GM12874 (cell line): ENCODE measurements around the gene BTBD16.

Source experiments
- TF ChIP-seq, protein P1 (sequence below): IDR thresholded peaks from 2 replicates; pipeline ENCODE4 v1.5.1; 2011; ENCODE audit warnings: low read depth, mild to moderate bottlenecking, control low read depth, low read length, moderate library complexity; ENCODE audit not compliant: insufficient read depth

The BTBD16 gene

DNA sequence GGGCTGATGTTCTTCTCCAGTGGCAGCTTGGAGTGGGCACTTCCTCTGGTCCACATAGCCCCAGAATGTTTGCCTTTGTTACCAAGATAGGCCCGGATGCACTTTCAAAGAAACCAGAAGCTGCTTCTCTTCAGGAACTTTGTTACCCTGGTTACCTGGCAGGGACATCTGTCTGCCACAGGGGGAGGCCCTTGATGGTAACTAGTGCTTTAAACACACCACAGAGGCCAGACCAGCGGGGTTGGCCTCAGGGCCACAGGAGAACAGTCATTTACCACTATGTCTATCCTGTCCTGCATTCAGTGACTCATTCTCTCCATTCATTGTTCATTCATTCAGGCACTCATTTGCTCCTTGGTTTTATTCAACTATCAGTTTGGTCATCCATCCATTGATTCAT is 91.5 kb downstream of the BTBD16 start:
- TF ChIP-seq, protein P1, sequence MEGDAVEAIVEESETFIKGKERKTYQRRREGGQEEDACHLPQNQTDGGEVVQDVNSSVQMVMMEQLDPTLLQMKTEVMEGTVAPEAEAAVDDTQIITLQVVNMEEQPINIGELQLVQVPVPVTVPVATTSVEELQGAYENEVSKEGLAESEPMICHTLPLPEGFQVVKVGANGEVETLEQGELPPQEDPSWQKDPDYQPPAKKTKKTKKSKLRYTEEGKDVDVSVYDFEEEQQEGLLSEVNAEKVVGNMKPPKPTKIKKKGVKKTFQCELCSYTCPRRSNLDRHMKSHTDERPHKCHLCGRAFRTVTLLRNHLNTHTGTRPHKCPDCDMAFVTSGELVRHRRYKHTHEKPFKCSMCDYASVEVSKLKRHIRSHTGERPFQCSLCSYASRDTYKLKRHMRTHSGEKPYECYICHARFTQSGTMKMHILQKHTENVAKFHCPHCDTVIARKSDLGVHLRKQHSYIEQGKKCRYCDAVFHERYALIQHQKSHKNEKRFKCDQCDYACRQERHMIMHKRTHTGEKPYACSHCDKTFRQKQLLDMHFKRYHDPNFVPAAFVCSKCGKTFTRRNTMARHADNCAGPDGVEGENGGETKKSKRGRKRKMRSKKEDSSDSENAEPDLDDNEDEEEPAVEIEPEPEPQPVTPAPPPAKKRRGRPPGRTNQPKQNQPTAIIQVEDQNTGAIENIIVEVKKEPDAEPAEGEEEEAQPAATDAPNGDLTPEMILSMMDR = no peak

DNA sequence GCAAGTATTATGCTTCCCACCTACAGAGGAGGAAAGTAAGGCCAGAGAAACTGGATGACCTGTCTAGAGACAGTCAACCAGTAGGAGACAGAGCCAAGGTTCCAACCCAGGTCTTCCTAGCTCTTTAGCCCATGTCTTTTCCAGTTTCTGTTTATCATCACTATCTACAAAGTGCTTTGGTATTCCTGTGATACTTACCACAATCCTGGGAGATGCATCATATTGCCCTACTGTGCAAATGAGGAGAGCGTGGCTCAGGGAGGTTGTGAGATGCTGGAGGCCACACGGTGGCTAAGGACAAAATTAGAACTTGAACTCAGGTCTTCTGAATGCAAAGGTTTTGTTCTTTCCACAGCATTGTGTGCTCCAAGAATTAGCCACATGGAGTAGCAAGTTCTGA is 92.2 kb downstream of the BTBD16 start:
- TF ChIP-seq, protein P1 = no peak

DNA sequence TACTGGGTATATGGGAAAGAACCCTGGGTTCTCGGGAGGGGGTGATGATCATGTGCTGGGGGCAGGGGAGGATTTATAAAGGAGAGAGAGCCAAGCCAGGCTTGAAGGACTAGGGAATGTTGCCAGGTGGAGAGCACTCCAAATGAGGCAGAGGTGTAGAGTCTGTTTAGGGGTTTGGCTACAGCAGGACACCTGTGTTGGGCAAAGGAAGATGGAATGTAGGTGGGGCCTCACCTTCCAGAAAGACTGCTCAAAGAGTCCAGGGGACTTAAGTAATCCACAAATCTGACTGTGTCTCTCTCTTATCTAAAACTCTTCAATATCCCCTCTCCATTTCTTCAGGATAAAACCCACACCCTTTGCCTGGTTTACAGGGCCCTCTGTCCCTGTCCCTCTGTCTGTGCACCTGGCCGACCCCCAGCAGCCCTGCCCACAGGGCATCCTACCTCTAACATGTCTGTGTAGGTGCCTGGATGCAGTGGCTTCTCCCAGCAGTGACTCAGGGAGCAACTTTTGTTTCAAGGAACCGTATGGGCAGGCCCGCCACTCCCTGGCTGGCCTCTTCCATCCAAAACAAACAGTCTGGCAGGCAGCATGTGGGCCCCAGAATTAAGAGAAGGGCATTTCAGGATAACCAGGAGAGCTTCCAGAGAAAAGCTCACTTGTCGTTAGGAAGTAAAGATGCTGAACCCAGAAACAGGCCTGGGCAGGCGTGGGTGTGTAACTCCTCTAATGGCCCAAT is 92.8 kb downstream of the BTBD16 start:
- TF ChIP-seq, protein P1 = no peak

DNA sequence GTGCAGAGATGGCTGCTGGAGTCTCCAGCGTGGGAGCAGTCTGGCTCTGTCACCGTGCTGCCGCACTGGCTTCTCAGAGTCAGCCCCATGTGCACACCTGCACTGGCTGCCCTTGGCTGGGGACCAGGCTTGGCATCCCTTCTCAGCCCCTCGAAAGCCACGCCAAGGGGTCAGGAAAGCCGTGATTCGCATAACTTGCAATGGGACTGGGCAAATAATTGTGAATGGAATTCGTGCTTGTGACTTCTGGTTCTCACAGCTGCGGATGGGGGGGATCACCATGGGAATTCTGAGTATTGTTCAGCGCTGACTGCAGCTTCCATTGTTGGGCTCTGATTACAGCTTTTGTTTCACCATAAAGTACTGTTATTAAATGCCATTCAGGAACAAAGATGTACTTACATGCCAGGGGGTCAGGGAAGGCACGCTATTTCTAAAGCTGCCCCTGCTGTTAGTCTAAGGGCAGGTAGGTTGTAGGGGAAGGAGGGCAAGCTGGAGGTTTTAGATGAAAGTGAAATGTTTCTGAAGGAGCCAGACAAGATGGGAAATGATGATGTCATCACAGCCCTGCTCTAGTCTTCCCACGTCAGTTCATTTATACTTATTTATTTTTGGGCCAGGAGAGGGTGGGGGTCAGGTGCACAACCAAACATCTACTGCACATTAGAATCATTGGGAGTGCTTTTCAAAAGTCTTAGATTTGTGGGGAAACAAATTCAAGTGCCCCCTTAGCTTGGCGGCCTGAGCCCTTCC is 97.6 kb downstream of the BTBD16 start:
- TF ChIP-seq, protein P1 = no peak

DNA sequence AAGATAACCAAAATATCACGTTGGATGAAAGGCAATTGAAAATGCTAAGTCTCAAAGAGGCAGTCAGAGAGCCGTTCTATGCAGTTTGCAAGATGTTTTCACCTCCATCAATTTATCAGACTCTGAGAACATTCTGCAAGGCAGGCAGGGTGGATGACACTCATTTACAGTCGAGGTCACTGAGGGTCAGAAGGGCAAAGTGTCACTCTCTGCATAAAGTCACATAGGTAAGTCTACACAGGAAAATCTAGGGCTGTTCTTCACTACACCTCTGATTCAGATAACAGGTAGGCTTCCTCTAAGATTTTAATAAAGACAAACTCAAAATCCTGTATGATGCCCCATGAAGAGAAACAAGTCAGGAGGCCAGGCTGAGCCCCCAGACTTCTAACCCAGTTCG is 102.0 kb downstream of the BTBD16 start:
- TF ChIP-seq, protein P1 = no peak

DNA sequence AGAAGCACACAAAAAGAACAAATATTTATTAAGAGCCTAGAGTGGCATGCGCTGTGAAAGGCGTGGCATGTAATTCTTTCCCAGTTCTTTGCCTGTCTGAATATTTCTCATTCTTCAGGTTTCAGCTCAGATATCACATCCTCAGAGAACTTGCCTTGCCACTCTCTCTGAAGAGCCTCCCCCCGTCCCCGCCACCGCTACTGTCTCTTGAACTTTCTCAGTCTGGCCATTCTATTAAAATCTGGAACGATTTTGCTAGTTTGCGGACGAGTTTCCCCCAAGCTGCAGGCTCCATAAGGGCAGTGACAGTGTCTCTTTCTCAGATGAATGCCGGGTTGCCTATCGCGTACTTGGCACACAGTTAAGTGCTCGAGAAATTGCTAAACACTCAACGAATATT is 102.6 kb downstream of the BTBD16 start:
- TF ChIP-seq, protein P1 = no peak

DNA sequence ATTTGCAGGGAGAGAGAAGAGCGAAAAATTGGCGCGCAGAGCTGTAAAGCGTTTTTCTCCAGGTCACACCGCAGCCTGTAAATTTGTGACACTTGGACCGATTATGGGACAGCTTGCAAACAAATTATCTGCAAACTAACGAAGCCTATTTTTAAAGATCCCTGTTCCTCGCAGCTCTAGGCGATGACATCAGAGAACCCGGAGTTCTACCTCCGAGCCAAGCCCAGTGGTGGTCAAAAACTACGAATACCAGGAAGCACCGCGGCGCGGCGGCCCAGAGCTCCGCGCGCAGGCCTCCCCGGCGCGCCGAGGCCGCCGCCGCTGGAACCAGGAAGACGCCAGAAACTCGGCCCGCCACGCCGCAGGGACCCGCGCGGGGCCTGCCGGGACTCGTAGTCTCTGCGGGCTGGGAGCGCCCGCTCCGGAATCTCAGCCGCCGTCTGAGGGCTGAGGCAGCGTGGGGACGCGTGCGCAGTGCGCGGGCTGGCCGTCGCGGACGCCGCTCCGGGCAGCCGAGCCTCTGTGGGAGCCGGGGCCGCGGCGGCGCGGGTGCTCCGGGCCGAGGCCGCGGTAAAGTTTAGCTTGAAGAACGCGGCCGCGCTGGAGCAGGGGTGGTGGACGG is 103.3 kb downstream of the BTBD16 start, which contains the start of gene PLEKHA1:
PLEKHA1 (plus strand) TSS at position 472 of the 622 bp plus-strand sequence. CDS start 18,493 bp downstream, outside the sequence.
- TF ChIP-seq, protein P1 = no peak
